BJ (cell line): ENCODE data around the gene SPINT1. TPM values are rescaled to one million over a fixed set of nuclear protein-coding genes. Genes with fewer than 3 reads are reported as not detected.

Source experiments
- CTCF ChIA-PET: fragments of 350-600 bp; formaldehyde crosslinking; extraction: SDS; loops from one replicate; lab custom pipeline; 2021; ENCODE audit warnings: antibody characterized with exemption, inconsistent platforms; lab: Yijun Ruan, JAX
- POLR2A ChIA-PET: fragments of 300-600 bp; sonication (Branson Sonifier 250); formaldehyde crosslinking; extraction: SDS; loops from one replicate; lab custom pipeline; 2021; ENCODE audit warnings: antibody characterized with exemption; lab: Charles Lee
- DNase-seq: peaks from one replicate; pipeline ENCODE4 v3.0.0-alpha.2; 2011; ENCODE audit warnings: low read depth
- H3K27me3 ChIP-seq: 2 replicates; pipeline ENCODE4 v1.6.0; 2011; ENCODE audit warnings: low read length; ENCODE audit not compliant: control insufficient read depth, insufficient read depth
- H3K36me3 ChIP-seq: 2 replicates; pipeline ENCODE4 v1.5.1; 2011; ENCODE audit warnings: low read length; ENCODE audit not compliant: control insufficient read depth, insufficient read depth
- H3K4me3 ChIP-seq: 2 replicates; pipeline ENCODE4 v1.5.1; 2011; ENCODE audit warnings: low read depth, mild to moderate bottlenecking, control low read depth, low read length
- CTCF ChIP-seq: IDR thresholded peaks from 2 replicates; pipeline ENCODE4 v1.5.1; 2011; ENCODE audit warnings: low read depth, mild to moderate bottlenecking, control low read depth, inconsistent platforms, low read length, moderate library complexity; ENCODE audit not compliant: insufficient read depth
- polyA plus RNA-seq: library from polyadenylated mRNA; depleted of rRNA; stranded (reverse); fragments of >200 nt; gene quantifications from 2 replicates; pipeline ENCODE4 v1.2.3, GENCODE V29; 2011

The SPINT1 gene
- polyA plus RNA-seq, 1 experiment, result 1.1 TPM

GRCh38 chr15:40803076-40803475, 40.8 kb upstream of the SPINT1 start:
- CTCF ChIA-PET, result no interaction called here
- DNase-seq, result no peak
- POLR2A ChIA-PET, result no interaction called here
- H3K27me3 ChIP-seq, result no peaks in the 10 kb centered on the region
- no peaks in the 10 kb centered on the region for H3K36me3 ChIP-seq
- H3K4me3 ChIP-seq, result no peak overlapping the region
- TF ChIP-seq CTCF, result no peak

DNA sequence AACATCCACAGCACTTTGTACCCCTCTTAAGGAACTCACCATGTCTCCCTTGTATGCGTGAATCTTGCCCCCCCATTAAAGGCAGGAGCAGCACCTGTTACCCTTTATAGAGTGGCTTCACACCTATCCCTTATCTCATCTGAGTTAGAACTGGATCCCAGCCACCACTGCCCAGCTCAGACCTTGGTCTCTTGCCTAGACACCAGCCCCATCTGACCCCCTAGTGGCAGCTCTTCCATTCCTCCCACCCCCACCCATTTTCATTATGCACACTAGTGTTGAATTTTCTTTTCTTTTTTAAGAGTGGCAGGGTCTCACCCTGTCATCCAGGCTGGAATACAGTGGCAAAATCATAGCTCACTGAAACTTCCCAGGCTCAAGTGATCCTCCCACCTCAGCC, 40.2 kb upstream of the SPINT1 start:
- Histone ChIP-seq H3K36me3 (no peaks in the 10 kb centered on the region), H3K27me3 (no peaks in the 10 kb centered on the region), H3K4me3 (no peak overlapping the region)
- CTCF ChIA-PET, result interaction anchor here (0.6 kb wide), 1 partner anchor 10 kb away, joined by 3 read pairs; no protein-coding TSS in a partner anchor
- no peak for DNase-seq
- TF ChIP-seq CTCF, result no peak
- POLR2A ChIA-PET, result no interaction called here

GRCh38 chr15:40806672-40807027, 37.2 kb upstream of the SPINT1 start:
- TF ChIP-seq CTCF, result no peak
- H3K36me3 ChIP-seq, result peaks cover 3% of the 10 kb centered on the region
- H3K4me3 ChIP-seq, result peak overlapping the region; percentile 71
- H3K27me3 ChIP-seq, result no peaks in the 10 kb centered on the region
- no peak for DNase-seq
- POLR2A ChIA-PET, result no interaction called here
- CTCF ChIA-PET, result interaction anchor here (1.4 to 1.9 kb wide), 4 partner anchors 15 to 87 kb away, joined by 4 to 12 read pairs (median 6); partner anchors contain the start of gene VPS18

DNA sequence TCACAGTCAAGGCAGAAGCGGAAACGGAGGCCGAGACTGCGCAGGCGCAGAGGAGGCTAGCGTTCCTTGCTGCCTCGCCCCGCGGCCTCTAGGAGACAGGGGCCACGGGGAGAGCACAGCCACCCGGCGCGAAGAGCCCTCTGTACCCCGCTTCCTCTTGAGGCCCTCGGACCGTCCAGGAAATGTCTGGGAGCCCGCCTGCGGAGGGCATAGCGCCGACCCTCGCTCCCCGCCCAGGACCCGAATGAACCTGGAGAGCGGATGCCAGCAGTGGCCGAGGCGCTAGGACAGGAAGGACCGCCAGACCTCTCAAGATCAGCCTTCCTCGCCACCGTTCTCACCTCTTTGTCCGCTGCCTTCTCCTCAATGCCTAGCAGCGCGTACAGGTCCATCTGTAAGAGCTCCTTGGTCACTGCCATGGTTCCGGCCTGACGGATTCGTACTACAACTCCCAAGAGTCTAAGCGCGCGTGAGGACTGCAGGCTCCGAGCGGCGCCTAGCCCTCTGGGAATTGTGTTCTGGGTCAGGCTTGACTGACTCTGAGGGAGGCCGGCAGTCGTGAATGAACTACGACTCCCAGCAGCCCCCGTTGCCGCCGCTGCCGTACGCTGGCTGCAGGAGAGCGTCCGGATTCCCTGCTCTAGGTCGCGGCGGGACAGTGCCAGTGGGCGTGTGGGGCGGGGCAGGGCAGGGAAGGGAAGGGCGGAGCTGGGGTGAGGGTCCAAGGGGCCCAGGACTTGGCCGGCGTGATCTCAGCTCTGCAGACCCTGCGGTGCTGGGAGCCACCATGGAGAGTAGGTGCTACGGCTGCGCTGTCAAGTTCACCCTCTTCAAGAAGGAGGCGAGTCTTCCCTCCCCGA, 36.6 kb upstream of the SPINT1 start, which contains the start of the genes DNAJC17 and ZFYVE19:
DNAJC17 (minus strand) TSS at position 446 of the 860 bp plus-strand sequence; CDS start at position 419, 27 bp downstream.
ZFYVE19 (plus strand) TSS at position 62 of the 860 bp plus-strand sequence; CDS start at position 563, 501 bp downstream.
- Histone ChIP-seq H3K27me3 (no peaks in the 10 kb centered on the region), H3K4me3 (peak within 1 kb of the TSS; percentile 71), H3K36me3 (peaks cover 3% of the 10 kb centered on the region)
- ChIA-PET CTCF (interaction anchor here (0.8 to 1.9 kb wide), 6 partner anchors 16 to 356 kb away, joined by 3 to 12 read pairs (median 4); partner anchors contain the start of gene VPS18), POLR2A (no interaction called here)
- no peak for TF ChIP-seq CTCF
- DNase-seq, result peak; percentile 90

DNA sequence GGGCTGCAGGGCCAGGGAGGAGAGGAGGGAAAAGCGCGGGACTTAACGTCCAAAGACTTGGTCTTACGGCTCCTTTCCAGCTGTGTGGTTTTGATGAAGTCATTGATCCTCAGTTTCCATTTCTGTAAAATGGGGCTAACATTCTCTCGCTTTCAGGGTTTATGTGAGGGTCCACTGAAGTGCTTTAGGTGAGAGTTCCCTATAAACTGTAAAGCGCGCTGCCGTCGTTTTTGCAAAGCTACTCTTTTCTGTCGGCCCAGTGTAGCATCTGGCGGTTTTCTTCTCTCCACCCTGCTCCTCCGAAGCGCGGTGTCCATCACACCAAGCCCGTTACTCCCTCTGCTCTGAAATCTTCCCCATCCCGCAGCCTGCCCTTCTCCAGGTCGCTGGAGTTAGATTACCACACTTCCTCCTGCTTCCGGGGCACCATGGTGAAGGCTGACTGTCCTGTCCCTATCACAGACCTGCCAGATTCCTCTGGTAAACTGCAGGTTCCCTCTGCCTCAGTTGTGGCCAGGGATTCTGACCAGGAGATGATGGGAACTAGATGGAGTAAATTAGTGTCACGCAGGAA, 35.9 kb upstream of the SPINT1 start:
- no peak for TF ChIP-seq CTCF
- Histone ChIP-seq H3K4me3 (peak overlapping the region; percentile 71), H3K36me3 (peaks cover 7% of the 10 kb centered on the region), H3K27me3 (no peaks in the 10 kb centered on the region)
- ChIA-PET POLR2A (interaction anchor here (0.6 kb wide), 1 partner anchor 15 kb away, joined by 3 read pairs; no protein-coding TSS in a partner anchor), CTCF (interaction anchor here (0.8 to 1.9 kb wide), 4 partner anchors 50 to 357 kb away, joined by 3 to 12 read pairs (median 4); partner anchors contain the start of gene VPS18)
- DNase-seq, result no peak
